ENCODE results near the gene ASB10.
A peak's percentile ranks its signal among the peaks of the same experiment; 100 is the strongest.

The ASB10 gene

GRCh38 chr7:151186640-151187408, at the start of gene ASB10:
ASB10 (minus strand) TSS chr7:151187250; CDS start chr7:151187130, 120 bp downstream.
- DNase-seq, result no peak

- no peak for DNase-seq
These were observed 49.4 kb upstream of the ASB10 start for GRCh38 chr7:151236406-151236805.

GRCh38 chr7:151235091-151235787, 48.2 kb upstream of the ASB10 start:
- no peak for DNase-seq

GRCh38 chr7:151233804-151234203, 46.8 kb upstream of the ASB10 start:
- DNase-seq, result no peak

GRCh38 chr7:151232917-151233701, 46.1 kb upstream of the ASB10 start:
- peak; percentile 68 for DNase-seq

- DNase-seq, result peak; percentile 89
These were observed 45.3 kb upstream of the ASB10 start, which contains the start of gene CHPF2 for GRCh38 chr7:151232091-151232916. CHPF2 (plus strand) TSS chr7:151232483; CDS start chr7:151234012, 1,529 bp downstream.

GRCh38 chr7:151231080-151231479, 44.0 kb upstream of the ASB10 start:
- DNase-seq, result no peak

- DNase-seq, result no peak
These were observed 42.2 kb upstream of the ASB10 start for GRCh38 chr7:151229249-151229648.

- DNase-seq, result no peak
These were observed 41.2 kb upstream of the ASB10 start for GRCh38 chr7:151228024-151228866.

GRCh38 chr7:151226875-151227782, 40.1 kb upstream of the ASB10 start, which contains the start of gene ABCF2:
ABCF2 (minus strand) TSS chr7:151227205; CDS start chr7:151226458, 747 bp downstream.
- DNase-seq, result peak; percentile 94

- no peak for DNase-seq
These were observed 39.5 kb upstream of the ASB10 start for GRCh38 chr7:151226560-151226874.

- DNase-seq, result no peak
These were observed 39.0 kb upstream of the ASB10 start for GRCh38 chr7:151225948-151226510.

GRCh38 chr7:151223728-151224127, 36.7 kb upstream of the ASB10 start:
- no peak for DNase-seq

- no peak for DNase-seq
These were observed 31.1 kb upstream of the ASB10 start for GRCh38 chr7:151218170-151218569.

- DNase-seq, result no peak
These were observed 28.3 kb upstream of the ASB10 start for GRCh38 chr7:151215396-151215795.

- no peak for DNase-seq
These were observed 26.8 kb upstream of the ASB10 start for GRCh38 chr7:151213826-151214225.

GRCh38 chr7:151212626-151213025, 25.6 kb upstream of the ASB10 start:
- no peak for DNase-seq

- DNase-seq, result no peak
These were observed 24.2 kb upstream of the ASB10 start for GRCh38 chr7:151211155-151211772.

GRCh38 chr7:151210087-151210854, 23.2 kb upstream of the ASB10 start, which contains the start of gene H2BK1:
H2BK1 (minus strand) TSS chr7:151210488; CDS start chr7:151210318, 170 bp downstream.
- DNase-seq, result no peak

All from activated CD4-positive, CD25-positive, alpha-beta regulatory T cell treated with anti-CD3 and anti-CD28 coated beads, Interleukin-2, amount 50 U/mL, for 72 hours (primary cell).